ENCODE data around the gene DCAF12L2.
"Not testable (repeated sequence)": the region's sequence is repeated elsewhere in the genome, so short reads cannot be mapped to it uniquely, and the experiment has no call there.

DCAF12L2 gene

GRCh38 chrX:126165721-126166461, at the start of gene DCAF12L2:
TSS of gene DCAF12L2 (minus strand) at chrX:126166289. CDS start at chrX:126165924, 365 bp downstream.
- peak; percentile 52 for DNase-seq

- not testable (repeated sequence) for DNase-seq
Measured at GRCh38 chrX:126190888-126191287, 24.8 kb upstream of the DCAF12L2 start.

DNA sequence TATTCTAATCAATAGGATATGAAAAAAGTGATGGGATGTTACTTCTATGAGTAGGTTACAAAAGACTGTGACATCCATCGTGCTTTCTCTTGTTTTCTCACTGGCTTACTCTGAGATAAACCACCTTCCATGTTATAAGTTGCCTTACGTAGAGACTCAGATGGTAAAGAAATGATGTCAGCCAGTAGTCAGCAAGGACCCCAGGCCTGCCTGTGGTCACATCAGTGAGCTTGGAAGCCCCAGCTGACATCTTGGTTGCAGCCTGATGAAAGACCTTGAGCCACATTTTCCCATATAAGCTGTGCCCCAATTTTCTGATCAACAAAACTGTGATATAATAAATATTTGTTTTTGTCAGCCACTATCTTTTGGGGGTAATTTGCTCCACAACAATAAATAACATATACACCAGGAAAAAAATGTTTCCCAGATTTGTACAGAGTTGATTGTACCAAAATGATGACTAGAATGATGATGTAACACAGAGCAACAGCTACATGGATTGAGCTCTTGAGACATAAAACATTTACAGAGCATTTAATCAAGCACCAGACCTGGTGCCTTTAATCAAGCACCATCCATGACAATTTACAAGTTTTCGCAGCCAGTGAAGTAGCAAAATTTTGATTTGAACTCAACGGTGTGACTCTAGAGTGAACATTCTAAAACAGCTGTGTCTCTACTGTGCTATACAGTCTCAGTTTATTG, 11.2 kb upstream of the DCAF12L2 start:
- no peak for DNase-seq

- no peak for DNase-seq
Measured at GRCh38 chrX:126170720-126171119, 4.6 kb upstream of the DCAF12L2 start.

- DNase-seq = no peak
Measured at GRCh38 chrX:126167560-126167959, 1.5 kb upstream of the DCAF12L2 start.

GRCh38 chrX:126165401-126165720, 728 bp downstream of the DCAF12L2 start:
- no peak for DNase-seq

- DNase-seq = no peak
Measured at GRCh38 chrX:126164689-126165400, 1.2 kb downstream of the DCAF12L2 start.

DNA sequence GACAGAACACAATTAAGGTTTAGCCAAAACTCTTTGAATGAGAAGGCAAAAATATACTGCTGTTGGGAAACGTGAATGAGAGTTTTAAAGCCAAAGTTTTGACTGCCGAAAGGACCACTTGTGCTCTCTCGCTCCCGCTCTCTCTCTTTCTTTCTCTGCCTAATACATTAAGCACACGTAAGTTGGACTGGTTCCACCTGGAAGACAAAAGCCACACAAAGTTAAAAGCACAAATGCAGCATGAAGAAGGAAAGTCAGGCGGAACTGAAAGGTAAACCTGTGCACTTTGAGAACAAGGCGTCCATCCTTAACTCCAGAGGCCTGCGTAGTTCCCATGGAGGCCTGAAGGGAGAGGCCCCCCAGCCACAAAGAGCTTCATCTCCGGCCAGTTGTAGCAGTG, 1.9 kb downstream of the DCAF12L2 start:
- no peak for DNase-seq

DNA sequence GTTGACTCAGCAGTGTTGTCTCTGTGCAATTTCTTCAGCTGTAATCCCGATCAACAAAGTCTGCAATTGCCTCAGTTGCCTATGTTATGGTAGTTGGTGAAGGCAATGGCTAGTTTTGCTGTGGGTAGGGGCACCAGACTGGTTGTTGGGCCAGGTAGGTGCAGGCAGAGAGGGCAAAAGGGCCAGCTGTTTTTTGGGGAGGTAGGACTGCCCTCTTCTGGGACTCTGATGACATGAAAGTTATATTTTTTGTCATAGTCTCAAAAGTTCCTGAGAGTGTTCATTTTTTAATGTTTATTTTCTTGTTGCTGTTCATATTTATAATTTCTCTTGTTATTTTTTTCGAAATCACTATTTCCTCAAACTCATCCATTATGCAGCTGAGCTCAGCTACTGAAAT, 25.1 kb downstream of the DCAF12L2 start:
- no peak for DNase-seq

- DNase-seq = no peak
Measured at GRCh38 chrX:126137899-126138298, 28.2 kb downstream of the DCAF12L2 start.

- DNase-seq = no peak
Measured at GRCh38 chrX:126124721-126125120, 41.4 kb downstream of the DCAF12L2 start.
